Measurements from ENCODE around the gene MKRN1.

MKRN1 gene

GRCh38 chr7:140456551-140457051 is 22.7 kb downstream of the MKRN1 start:
- TF ChIP-seq GATA2 (IDR thresholded peaks at IDR 0.05; ENCODE audit: low read depth, low read length) (no peak), GATA3 (IDR thresholded peaks at IDR 0.05; ENCODE audit: low read depth, low read length) (no peak)

- TF ChIP-seq GATA3 (IDR thresholded peaks at IDR 0.05; ENCODE audit: low read depth, low read length) (no peak), GATA2 (IDR thresholded peaks at IDR 0.05; ENCODE audit: low read depth, low read length) (no peak)
Measured at GRCh38 chr7:140455743-140456142, 23.6 kb downstream of the MKRN1 start.

- TF ChIP-seq GATA2 (IDR thresholded peaks at IDR 0.05; ENCODE audit: low read depth, low read length) (no peak), GATA3 (IDR thresholded peaks at IDR 0.05; ENCODE audit: low read depth, low read length) (no peak)
Measured at GRCh38 chr7:140454657-140455015, 24.7 kb downstream of the MKRN1 start.

GRCh38 chr7:140453273-140453672 is 26.0 kb downstream of the MKRN1 start:
- TF ChIP-seq GATA2 (IDR thresholded peaks at IDR 0.05; ENCODE audit: low read depth, low read length) (no peak), GATA3 (IDR thresholded peaks at IDR 0.05; ENCODE audit: low read depth, low read length) (no peak)

GRCh38 chr7:140451716-140452115 is 27.6 kb downstream of the MKRN1 start:
- TF ChIP-seq GATA2 (IDR thresholded peaks at IDR 0.05; ENCODE audit: low read depth, low read length) (no peak), GATA3 (IDR thresholded peaks at IDR 0.05; ENCODE audit: low read depth, low read length) (no peak)

GRCh38 chr7:140448781-140449480 is 30.4 kb downstream of the MKRN1 start:
- no peak for TF ChIP-seq GATA2 (IDR thresholded peaks at IDR 0.05; ENCODE audit: low read depth, low read length)
- no peak for TF ChIP-seq GATA3 (IDR thresholded peaks at IDR 0.05; ENCODE audit: low read depth, low read length)

- no peak for TF ChIP-seq GATA2 (IDR thresholded peaks at IDR 0.05; ENCODE audit: low read depth, low read length)
- TF ChIP-seq GATA3 (IDR thresholded peaks at IDR 0.05; ENCODE audit: low read depth, low read length) = no peak
Measured at GRCh38 chr7:140447841-140448240, 31.5 kb downstream of the MKRN1 start.

GRCh38 chr7:140446467-140446866 is 32.8 kb downstream of the MKRN1 start:
- TF ChIP-seq GATA2 (IDR thresholded peaks at IDR 0.05; ENCODE audit: low read depth, low read length) = no peak
- no peak for TF ChIP-seq GATA3 (IDR thresholded peaks at IDR 0.05; ENCODE audit: low read depth, low read length)

- TF ChIP-seq GATA2 (IDR thresholded peaks at IDR 0.05; ENCODE audit: low read depth, low read length) (no peak), GATA3 (IDR thresholded peaks at IDR 0.05; ENCODE audit: low read depth, low read length) (no peak)
Measured at GRCh38 chr7:140441519-140441918, 37.8 kb downstream of the MKRN1 start.

- TF ChIP-seq GATA3 (IDR thresholded peaks at IDR 0.05; ENCODE audit: low read depth, low read length) = no peak
- no peak for TF ChIP-seq GATA2 (IDR thresholded peaks at IDR 0.05; ENCODE audit: low read depth, low read length)
Measured at GRCh38 chr7:140440593-140440992, 38.7 kb downstream of the MKRN1 start.

GRCh38 chr7:140439359-140439758 is 39.9 kb downstream of the MKRN1 start:
- TF ChIP-seq GATA2 (IDR thresholded peaks at IDR 0.05; ENCODE audit: low read depth, low read length) = no peak
- no peak for TF ChIP-seq GATA3 (IDR thresholded peaks at IDR 0.05; ENCODE audit: low read depth, low read length)

- TF ChIP-seq GATA3 (IDR thresholded peaks at IDR 0.05; ENCODE audit: low read depth, low read length) (no peak), GATA2 (IDR thresholded peaks at IDR 0.05; ENCODE audit: low read depth, low read length) (no peak)
Measured at GRCh38 chr7:140435252-140435895, 43.9 kb downstream of the MKRN1 start.

GRCh38 chr7:140433396-140433795 is 45.9 kb downstream of the MKRN1 start:
- TF ChIP-seq GATA2 (IDR thresholded peaks at IDR 0.05; ENCODE audit: low read depth, low read length) (peak; percentile 52; the same call in 1 of the 2 replicates), GATA3 (IDR thresholded peaks at IDR 0.05; ENCODE audit: low read depth, low read length) (no peak)

- TF ChIP-seq GATA2 (IDR thresholded peaks at IDR 0.05; ENCODE audit: low read depth, low read length) = no peak
- TF ChIP-seq GATA3 (IDR thresholded peaks at IDR 0.05; ENCODE audit: low read depth, low read length) = no peak
Measured at GRCh38 chr7:140426130-140426529, 53.2 kb downstream of the MKRN1 start.

- TF ChIP-seq GATA3 (IDR thresholded peaks at IDR 0.05; ENCODE audit: low read depth, low read length) = no peak
- TF ChIP-seq GATA2 (IDR thresholded peaks at IDR 0.05; ENCODE audit: low read depth, low read length) = no peak
Measured at GRCh38 chr7:140425718-140426117, 53.6 kb downstream of the MKRN1 start.
